ENCODE measurements around the gene LZTR1. TPM values are rescaled to one million over a fixed set of nuclear protein-coding genes. Genes with fewer than 3 reads are reported as not detected.
"Not testable (repeated sequence)": the region's sequence is repeated elsewhere in the genome, so short reads cannot be mapped to it uniquely, and the experiment has no call there.

The LZTR1 gene
- total RNA-seq, 1 donor from 2014 or later, result 79.6 TPM

DNA sequence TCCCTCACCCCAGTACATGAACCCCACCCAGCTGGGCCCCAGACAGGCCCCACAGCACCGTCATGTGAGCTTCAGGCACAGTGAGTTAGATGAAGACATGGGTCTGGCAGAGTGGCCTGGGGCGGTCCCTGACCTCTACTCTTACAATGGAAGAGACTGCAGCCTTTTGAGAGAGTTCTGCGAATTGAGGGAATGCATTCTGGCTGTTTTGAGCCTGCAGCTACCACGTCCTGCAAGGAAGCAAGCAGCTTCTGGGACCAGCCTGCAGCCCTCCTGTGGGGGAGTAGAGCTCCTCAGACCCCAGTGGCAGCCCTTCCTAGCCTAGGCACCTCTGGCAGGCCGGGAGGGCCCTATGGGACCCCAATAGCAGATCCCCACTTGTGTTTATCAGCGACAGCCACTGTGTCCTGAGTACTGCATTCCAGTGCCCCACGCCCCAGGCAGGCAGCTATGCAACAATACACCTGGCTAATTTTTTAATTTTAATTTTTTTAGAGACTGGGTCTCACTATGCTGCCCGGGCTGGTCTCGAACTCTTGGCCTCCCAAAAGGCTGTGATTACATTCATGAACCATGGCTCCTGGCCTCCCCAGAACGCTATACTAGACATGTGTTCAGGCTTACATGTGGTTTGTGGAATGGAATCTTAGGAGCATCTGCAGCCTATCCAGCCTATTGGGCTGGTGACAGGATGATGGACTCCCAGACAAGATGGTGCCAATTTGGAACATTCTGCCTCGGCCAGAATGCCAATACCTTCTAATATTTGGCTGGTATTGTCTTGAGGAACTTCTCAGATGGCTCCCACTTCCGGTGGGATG is 51.0 kb downstream of the LZTR1 start:
- no peak for DNase-seq (ENCODE audit: low spot score)

DNA sequence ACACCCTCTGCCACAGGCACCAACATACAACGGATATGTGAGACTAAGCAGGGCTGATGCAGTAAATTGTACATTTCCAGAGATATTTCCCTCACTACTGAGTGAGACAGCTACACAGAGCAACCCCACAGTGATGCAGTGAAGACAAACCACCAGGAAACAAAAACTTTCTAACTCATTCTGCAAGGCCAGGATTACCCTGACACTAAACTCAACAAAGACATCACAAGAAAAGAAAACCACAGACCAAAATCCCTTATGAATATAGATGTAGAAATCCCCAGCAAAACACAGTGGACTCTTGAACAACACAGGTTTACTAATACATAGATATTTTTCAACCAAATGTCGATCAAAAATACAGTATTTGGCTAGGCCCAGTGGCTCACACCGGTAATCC is 51.8 kb downstream of the LZTR1 start:
- DNase-seq (ENCODE audit: low spot score), result no peak

DNA sequence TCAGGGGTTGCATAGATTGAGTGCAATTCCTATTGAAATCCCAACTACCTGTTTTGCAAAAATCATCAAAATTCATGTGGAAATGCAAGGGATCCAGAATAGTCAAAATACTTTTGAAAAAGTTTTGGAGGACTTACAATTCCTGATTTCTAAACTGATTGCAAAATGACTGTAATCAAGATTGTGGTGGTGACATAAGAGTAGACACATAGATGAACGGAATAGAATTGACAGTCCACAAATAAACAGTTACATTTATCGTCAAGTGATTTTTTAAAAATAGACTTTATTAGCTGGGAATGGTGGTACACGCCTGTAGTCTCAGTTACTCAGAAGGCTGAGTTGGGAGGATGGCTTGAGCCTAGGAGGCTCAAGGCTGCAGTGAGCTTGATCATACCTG is 52.9 kb downstream of the LZTR1 start:
- DNase-seq (ENCODE audit: low spot score), result no peak

DNA sequence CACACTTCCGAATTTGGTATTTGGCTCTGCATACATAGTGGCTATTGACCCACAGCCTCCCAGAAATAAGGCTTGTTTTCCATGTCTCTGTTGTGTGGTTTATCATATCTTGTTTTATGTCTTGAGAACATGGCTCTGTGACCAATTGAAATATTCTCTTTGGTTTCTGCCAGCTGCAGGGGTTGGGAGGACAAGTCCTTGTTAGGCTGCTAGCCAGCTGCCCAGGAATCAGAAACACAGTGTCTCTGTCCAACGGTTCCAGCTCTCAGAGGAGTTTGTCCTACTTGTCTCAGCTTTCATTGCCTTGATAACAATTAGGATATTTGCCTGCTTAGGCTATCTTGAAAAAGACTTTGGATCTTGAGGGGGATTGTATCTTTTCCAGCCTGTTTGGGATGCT is 56.3 kb downstream of the LZTR1 start:
- no peak for DNase-seq (ENCODE audit: low spot score)

DNA sequence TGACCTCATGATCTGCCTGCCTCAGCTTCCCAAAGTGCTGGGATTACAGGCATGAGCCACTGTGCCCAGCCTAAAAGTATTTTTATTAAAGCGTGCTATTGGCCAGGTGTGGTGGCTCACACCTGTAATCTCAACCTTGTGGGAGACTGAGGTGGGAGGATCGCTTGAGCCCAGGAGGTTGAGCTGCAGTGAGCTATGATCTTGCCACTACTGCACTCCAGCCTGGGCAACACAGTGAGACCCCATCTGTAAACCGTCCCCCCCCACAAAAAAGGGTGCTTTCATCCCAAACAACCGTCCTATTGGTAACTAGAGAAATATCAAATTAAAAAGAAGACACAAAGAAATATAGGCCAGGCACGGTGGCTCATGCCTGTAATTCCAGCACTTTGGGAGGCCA is 57.1 kb downstream of the LZTR1 start:
- DNase-seq (ENCODE audit: low spot score), result not testable (repeated sequence)

GRCh38 chr22:21041937-21042336 is 59.8 kb downstream of the LZTR1 start:
- no peak for DNase-seq (ENCODE audit: low spot score)

DNA sequence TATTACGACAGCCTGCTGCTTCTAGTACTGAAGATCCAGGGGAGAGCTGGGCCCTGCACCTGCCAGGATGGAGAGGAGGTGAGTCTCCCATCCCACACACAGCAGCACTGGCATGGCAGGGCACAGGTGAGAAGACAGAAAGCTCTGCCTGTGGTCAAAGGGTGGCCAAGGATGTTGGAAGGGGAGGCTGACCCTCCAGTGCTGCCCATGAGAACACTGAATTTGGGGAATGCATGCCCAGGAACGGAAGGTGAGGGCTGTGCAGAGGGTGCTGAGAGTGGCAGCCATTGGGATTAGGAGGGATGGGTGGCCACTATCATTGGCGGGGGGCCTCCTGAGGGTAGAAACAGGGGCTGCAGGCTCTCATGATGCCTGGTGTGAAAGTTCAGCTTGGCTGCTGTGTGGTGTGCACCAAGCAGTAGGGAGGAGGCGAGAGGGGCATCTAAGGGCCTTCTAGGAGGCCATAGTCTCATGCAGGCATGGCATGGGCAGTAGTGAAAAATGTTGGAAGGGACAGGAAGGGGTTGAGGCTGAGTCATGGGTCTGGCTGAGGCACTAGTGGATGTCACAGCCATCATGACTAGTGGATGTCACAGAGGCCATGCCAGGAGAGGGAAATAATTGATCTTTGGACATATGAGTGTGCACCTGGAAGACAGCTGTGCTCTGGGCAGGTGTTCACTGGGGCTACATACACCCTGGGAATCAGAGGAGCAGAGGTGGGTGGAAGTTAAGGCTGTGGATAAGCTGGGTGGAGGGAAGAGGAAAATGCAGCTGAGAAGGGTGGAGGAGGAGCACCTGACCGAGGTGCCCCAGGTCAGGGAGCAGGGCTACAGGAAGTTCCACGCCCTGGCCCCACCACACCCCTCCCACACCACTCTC is 61.1 kb downstream of the LZTR1 start:
- DNase-seq (ENCODE audit: low spot score), result no peak

- DNase-seq (ENCODE audit: low spot score), result no peak
Observed at GRCh38 chr22:21043860-21044535, 61.9 kb downstream of the LZTR1 start.

- DNase-seq (ENCODE audit: low spot score), result no peak
Observed at GRCh38 chr22:21044931-21045584, 63.0 kb downstream of the LZTR1 start.

DNA sequence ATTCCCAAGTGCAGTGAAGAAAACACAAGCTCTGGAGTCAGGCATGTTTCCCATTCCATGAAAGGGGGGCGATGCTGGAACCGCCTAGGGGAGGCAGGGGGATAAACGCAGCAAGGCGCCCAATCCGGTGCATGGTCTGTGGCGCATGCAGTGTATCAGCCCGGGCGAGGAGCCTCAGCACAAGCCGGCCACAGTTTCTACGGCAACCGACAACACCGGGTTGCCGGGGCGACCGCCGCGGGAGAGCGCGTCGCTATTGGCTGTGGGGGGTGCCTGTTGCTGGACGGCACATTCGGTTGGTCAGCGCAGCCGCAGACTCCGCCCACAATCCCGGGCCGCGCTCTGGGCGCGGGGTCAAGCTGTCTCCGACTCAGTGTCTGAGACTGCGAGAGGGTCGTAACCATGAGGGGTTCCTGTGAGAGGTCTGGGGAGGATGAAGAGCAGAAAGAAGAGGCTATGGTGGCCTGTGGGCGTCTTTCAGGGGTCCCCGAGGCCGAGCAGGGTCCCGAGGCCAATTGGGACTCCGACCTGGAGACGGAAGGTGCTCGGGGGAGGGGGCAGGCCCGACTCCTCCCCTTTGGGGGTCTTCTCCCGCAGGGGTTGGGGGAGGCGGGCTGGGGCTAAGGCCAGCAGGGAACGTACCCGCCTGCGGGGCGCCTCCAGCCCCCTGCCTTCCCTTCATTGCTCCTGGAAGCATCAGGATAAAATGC is 63.6 kb downstream of the LZTR1 start, which contains the start of gene LRRC74B:
Gene LRRC74B (plus strand): TSS at position 362 of the 710 bp plus-strand sequence. CDS start 41 bp downstream, at position 403.
- peak; percentile 89 for DNase-seq (ENCODE audit: low spot score)

DNA sequence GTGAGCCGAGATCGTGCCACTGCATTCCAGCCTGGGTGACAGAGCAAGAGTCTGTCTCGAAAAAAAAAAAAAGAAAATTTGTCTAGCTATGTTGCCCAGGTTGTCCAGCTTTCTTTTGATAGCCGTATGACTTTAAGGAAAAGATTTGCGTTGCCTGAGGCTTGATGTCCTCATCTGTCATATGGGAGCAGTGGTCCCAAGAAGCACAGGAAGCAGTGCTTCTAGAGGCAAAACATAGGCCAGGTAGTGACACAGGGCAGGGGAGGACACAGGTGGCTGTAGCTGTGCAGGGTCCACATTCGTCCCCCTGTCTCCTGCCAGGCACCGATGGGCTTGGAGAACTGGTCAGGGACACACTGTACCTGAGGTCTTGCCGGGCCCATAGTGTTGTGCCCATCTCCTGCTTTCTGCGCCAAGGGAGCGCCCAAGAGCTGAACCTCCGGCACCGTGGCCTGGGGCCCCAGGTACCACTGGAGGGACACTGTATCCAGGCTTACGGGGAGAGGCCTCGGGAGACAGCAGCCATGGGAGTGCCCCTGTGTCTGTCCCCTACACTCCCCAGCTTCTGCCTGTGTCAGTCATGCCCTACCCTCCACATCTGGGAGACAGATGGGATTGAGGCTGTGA is 65.1 kb downstream of the LZTR1 start:
- DNase-seq (ENCODE audit: low spot score), result no peak

GRCh38 chr22:21047730-21048129 is 65.6 kb downstream of the LZTR1 start:
- DNase-seq (ENCODE audit: low spot score), result no peak

DNA sequence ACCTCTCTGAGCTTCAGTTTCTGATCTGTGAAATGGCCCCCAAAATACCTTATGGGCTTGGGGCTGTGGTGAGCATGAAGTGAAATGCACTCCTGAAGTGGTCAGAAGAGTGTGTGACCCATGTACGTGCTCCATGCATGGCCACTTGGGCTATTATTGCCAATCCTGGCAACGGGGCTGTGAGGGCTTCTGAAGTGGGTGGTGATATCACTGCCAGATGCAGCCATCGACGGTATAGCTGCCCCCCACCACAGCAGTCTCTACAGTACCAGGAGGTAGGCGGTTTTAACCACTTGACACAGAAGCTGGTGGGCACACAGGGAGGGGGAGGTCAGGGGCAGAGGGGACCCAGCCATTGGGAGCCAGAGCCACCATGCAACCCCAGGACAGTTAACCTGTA is 66.4 kb downstream of the LZTR1 start:
- not testable (repeated sequence) for DNase-seq (ENCODE audit: low spot score)

Other genes starting within 250 kb of the LZTR1 start
- gene SERPIND1, start 208.2 kb upstream of the LZTR1 start, total RNA-seq, result 0.21 TPM
- gene PI4KA, start 123.5 kb upstream of the LZTR1 start, total RNA-seq, result 129 TPM
- gene SNAP29, start 123.3 kb upstream of the LZTR1 start, total RNA-seq, result 28.7 TPM
- gene CRKL, start 64.9 kb upstream of the LZTR1 start, total RNA-seq, result 64.8 TPM
- 15.4 TPM for gene AIFM3, start 15.0 kb upstream of the LZTR1 start, total RNA-seq
- gene THAP7, start 19.8 kb downstream of the LZTR1 start, total RNA-seq, result 25.8 TPM
- gene P2RX6, start 32.9 kb downstream of the LZTR1 start, total RNA-seq, result 5.7 TPM
- 8.1 TPM for gene SLC7A4, start 50.3 kb downstream of the LZTR1 start, total RNA-seq
- gene LRRC74B, start 63.6 kb downstream of the LZTR1 start, total RNA-seq, result not detected

Measured in ureter (tissue), 1 donor.